IPS-11a (cell line): ENCODE data around the gene SH3GL3.

Experiments used
- H3K4me3 ChIP-seq: one replicate; pipeline ENCODE4 v1.5.1; 2013; ENCODE audit warnings: low read depth, low read length, control low read depth

SH3GL3 gene

DNA sequence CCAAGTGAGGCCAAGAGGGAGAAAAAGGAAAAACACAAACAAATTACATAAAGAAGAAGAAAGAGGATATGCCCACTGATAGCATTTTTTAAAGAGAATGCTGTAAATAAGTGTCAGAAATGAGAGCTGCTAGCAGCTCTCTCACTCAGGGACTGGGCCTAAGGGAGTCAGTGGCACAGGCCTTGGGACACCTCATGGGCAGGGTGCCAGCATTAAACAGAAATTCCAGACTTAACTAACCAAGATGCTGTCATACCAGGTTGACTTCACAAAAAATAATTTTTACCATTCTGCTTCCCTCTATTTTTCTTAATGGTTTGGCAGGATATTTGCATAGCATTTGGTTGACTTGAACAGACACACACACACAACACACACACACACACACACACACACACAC is 114.5 kb downstream of the SH3GL3 start:
- H3K4me3 ChIP-seq: no peak overlapping the region

DNA sequence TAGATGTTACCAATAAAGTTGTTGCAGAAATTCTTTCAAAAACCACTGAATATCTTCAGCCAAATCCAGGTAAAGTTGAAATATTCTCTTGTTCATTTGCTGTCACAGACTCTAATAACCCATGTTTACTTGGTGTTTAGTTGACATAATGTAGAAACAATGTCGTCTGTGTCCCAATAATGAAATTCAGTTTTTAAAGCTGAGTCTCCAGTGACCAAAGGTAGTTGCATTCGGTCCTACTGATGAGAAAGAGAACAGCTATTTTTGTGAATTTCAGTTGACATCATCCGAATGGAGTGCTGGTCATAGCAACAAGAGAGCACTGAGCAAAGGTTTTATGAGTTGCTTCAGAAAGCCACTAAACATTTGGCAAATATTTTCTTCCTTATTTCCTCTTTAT is 118.0 kb downstream of the SH3GL3 start:
- no peak overlapping the region for H3K4me3 ChIP-seq

DNA sequence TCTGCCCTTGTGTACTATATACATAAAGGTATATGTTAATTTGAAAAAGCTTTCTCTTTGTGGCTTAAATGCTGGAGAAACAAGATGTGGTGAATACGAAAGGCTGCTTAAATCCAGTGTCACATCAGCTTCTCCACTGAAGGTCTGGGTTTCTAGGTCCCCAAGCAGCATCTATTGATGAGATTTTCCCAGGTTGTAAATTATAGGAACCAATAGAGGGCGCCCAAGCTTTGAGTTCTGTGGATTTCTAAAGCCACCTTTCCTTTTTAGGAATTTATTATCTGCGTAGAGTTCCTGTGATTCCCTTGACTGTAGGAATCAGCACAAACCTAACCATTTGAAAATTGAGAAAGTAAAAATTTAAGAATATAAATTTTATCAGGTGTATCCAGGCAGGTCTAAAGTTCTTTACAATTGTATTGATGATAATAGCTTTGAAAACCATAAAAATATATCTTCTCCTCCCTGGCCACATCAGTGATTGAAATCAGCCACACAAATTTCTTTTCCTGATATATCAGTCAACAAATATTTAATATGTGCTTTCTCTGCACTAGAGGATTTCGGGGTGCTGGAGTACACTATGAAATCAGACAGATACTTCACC is 118.5 kb downstream of the SH3GL3 start:
- no peak overlapping the region for H3K4me3 ChIP-seq

DNA sequence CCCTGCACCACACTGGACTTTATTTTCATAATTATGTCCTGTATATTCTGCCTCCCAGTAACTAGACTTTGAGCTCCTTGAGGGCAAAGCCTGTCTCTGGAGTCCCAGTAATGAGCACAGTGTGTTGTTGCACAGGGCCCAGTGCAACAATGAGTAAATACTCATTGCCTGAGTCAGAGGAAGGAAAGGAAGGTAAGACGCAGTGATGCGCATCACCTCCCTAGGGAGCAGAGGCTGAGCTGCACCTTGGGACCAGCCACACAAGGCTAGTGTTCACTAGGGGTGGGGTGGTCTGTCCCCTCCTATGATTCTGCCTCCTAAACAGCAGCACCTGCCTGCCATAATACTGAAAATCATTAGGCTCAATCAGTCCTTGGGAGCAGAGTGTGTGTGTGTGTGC is 120.2 kb downstream of the SH3GL3 start:
- H3K4me3 ChIP-seq: no peak overlapping the region

DNA sequence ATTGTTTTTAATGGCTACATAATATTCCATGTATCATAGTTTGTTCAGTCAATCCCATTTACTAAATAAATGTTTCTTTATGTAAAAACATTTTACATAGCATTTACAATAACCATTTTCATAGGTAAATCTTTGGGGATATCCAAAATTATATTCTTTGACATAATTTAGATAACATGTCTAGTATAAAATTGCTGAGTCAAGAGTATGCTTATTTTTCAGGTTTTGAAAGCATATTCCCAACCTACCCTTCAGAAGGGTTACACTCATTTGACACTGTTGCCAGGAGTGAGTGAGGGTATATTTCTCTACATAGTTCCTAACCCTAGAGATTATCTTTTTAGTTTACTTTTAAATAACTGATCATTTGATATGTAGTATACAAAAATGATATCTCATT is 122.2 kb downstream of the SH3GL3 start:
- no peak overlapping the region for H3K4me3 ChIP-seq

DNA sequence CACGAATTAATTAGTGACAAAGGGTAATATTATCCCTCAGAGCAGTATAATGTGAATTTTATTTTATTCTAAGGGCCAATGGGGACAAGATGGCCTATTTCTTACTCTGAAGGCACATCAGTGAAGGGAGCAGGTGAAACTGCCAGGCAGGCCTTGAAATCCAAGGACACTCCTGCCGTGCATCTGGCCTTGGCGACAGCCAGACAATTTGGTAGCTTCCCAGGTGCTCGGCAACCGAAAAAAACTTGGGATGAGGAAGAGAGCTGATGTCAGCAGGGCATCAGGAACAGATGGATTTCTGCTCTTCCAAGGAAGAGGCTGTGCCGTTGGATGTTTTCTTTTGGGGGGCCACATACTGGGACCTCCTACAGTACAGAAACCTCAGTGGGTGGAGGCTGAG is 123.6 kb downstream of the SH3GL3 start:
- H3K4me3 ChIP-seq: no peak overlapping the region

DNA sequence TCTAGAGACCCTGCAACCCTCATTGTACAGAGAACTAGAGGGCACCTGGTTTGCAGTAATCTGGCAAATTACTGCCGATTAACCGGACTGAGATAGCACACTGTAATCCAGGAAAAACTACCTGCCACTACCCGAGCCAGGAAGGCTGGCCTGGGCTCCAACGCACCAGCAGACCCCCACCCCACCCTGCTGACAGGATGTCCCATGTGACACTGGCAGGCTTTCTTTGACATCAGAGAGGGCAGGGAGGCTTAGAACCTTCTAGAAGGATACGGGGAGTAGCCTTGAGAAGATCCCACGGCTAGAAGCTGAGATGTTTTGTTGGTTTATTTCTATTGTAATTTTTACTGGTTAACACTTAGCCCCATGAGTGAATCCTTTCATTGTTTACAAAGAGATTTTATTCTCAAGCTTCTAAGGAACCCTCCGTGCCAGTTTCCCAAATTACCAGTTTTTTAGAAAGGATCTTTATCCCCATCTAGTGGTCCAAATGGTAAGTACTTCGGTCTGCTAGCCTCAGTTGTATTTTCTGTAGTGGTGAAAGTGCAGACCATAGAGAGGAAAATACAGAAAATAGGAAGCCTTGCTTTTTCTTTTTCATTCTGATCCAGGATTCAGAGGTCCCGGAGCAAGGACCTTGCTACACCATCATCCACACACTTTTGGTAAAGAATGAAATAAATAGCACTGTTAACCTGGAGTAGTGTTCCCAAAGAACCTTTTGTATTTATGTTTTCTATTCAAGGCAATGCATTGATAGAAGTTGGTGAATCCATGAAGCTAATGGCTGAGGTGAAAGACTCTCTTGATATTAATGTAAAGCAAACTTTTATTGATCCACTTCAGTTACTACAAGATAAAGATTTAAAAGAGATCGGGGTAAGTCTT is 124.9 kb downstream of the SH3GL3 start:
- H3K4me3 ChIP-seq: no peak overlapping the region

DNA sequence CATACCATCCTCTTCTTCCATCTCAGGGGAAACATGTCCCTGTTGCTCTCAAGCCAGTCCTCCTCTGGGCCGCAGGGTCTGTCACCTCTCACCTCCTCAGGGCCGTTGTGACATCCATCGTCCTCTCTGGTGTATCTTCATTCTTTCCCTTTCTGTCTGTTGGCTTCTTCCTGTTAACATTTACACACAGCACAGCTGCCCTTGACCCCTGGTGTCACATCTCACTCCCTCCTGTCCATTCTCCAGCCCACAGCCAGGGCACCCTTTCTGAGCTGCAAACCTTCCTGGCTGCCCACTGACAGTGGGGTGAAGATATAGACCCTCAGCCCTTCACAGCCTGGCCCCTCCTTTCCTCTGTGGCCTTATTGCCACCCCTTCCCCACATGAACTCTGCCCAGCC is 127.2 kb downstream of the SH3GL3 start:
- H3K4me3 ChIP-seq: no peak overlapping the region

DNA sequence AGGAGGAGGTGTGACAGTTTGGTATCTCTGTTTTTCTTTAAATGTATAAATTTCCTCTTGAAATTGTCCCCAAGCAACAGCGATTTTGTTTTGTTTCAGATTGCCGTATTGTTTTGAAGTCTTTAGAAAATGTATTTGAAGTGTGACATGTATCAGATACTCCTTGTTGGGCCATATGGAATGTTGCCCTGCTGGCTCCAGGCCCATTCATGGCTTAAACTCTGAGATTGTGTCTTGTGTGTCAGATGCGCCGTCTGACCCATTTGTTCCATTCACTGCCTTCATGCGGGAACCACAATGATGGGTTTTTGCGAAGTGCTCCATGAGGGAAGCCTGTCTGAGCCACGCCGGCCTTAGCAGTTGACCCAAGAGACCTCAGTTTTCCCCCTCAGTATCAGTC is 131.6 kb downstream of the SH3GL3 start:
- no peak overlapping the region for H3K4me3 ChIP-seq

DNA sequence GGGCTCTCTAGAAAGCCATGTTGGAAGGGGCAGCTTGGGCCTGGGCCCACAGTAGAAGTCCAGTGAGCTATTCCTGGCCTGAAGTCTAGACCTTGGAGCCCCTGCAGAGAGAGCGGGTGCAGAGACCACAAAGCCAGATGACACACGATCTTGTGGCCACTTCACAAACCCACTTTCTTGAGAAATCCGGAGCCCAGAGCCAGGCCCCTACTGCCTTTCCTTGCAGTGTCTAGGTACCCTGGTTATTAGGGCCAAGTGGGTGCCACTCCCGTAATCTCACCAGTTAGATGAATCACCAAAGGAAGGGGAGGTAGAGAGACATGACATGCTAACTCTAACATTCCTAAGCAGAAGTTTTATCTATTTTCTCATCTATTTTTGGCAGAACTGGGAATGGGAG is 134.2 kb downstream of the SH3GL3 start:
- H3K4me3 ChIP-seq: no peak overlapping the region

DNA sequence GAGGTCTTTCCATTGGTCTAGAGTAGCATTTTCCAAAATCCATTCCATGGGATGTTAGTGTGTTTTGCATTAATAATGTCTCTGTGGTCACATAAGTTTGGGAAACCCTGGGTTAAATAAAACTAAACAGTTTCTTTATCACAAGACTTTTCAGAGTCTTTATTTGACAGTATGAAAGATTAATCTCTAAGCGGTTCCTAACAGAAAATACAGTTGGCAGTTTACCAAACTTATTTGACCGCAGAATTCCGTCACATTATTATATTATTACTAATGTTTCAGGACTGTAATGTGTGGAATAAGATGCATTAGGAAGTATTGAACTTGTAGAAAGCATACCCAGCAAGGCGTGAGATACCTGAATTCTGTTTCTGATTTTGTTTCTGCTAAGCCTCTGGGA is 135.2 kb downstream of the SH3GL3 start:
- H3K4me3 ChIP-seq: no peak overlapping the region

DNA sequence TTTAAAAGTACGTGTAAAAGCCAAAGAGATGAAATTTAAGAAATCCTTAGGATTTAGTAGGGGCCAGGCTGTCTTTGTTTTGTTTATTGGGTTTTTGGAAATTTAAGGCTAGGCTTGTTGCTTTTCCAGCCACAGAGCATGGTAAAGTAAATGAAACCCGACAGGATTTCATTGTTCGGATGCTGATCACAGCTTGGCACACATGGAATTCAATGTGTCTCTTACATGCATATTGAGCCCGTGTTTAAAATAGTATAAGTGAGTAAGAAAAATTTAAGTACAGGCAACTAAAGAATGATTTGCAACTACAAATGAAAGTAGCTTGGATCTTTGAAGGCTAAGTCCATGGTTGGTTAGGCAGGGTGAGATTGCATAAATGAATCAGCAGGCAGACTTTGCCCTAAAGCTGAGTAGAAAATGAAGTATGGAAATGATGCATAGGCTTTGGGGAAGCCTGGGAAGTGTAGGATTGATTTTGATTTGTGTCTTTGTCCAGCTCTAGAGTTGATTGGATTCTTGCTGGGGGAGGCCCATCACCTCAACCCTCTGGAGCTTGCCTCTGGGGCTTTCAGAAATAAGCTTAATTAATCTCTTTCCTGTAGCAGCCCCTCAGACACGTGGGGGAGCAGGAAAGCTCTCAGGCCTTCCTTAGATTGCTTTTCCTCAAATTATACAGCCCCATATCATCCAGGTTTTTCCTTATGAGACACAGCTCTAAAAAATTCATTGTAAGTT is 138.6 kb downstream of the SH3GL3 start:
- H3K4me3 ChIP-seq: no peak overlapping the region

DNA sequence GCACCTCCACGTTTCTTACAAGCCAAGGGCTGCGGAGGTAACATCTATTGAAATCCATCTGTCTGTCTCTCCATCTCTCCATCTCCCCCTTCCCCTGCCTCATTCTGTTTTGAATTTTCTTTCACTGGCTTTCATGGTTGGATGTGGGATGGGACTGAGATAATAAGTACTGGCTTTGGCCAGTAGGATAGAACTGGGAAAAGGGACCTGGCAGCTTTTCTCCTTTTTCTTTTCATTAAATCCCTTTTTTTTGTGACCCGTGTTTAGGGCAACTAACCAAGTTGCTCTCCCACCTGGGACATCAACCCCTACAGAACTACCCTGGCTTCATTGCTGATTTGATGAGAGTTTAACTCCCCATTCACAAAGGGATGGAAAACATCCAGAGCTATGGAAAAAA is 139.9 kb downstream of the SH3GL3 start:
- no peak overlapping the region for H3K4me3 ChIP-seq

DNA sequence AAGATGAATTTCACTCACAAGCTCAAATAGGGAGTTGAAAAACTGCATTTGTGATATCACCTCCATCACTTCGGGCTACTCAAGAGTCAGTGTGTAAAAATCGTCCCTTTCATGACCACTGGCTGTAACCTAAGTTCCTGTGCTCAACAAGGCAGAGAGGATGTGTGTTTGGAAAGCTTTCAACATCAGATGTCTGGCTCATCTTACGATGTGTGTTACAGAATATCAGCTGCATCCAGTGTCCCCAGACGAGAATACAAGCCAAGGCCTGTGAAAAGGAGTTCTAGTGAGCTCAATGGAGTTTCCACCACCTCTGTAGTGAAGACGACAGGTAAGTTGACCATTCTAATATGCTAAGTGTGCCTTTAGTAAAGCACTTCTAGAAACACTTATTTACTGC is 141.3 kb downstream of the SH3GL3 start:
- no peak overlapping the region for H3K4me3 ChIP-seq

DNA sequence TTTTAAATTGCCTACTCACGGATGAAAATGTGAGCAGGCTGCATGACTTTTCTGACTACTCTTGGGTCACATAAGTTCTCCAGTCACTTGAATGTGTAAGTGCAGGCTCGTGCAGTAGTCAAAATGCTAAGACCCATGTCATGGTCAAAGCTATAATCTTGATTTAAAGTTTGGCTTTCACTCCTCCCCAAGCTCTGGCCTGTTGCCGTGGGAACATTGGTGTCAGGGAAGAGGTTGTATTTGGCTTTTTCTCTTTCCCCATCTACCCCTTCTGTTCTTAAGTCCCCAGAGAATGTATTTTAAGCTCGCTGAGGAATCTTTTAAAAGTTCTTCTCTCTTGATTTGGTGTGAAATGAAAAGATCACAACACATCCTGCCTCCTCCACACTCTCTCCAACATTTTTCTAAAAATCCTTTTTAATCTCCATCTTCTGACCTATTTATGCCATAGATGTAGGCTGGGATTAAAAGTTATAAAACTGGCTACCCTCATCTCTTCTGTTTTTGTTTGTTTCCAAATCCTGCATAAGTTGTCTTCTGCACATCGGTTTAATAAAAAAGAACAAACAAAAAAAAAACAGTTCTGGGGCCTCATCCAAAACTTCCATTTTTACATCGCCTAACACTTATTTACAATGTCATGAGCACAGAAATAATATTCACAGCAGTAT is 145.4 kb downstream of the SH3GL3 start:
- no peak overlapping the region for H3K4me3 ChIP-seq

DNA sequence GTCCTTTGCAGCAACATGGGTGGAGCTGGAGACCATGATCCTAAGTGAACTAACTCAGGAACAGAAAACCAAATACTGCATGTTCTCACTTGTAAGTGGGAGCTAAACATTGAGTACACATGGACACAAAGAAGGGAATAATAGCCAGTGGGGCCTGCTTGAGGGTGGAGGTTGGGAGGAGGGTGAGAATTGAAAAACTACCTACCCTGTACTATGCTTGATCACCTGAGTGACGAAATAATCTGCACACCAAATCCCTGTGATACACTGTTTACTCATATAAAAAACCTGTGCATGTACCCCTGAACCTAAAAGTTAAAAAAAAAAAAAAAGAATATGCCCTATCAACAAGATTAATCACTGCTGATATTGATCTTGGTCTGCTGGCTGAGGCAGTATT is 148.1 kb downstream of the SH3GL3 start:
- no peak overlapping the region for H3K4me3 ChIP-seq

DNA sequence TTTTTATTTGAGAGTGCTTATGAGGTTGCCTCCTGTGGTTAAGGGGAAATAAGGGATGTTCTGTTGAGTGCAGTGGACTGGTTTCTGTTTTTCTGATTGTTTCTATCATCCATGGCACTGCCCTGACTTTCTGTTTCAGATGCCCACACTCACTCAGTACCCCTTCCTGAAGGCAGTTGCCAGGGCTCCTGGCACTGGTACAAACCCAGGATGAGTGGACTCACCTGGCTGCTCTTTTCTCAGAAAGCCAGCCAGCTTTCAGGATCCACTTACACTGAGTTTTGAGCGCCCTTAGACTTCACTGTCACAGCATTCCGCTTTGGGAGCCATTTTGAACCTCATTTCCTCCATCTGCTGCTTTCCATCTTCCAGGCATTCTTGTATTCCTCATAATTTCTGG is 150.9 kb downstream of the SH3GL3 start:
- no peak overlapping the region for H3K4me3 ChIP-seq

DNA sequence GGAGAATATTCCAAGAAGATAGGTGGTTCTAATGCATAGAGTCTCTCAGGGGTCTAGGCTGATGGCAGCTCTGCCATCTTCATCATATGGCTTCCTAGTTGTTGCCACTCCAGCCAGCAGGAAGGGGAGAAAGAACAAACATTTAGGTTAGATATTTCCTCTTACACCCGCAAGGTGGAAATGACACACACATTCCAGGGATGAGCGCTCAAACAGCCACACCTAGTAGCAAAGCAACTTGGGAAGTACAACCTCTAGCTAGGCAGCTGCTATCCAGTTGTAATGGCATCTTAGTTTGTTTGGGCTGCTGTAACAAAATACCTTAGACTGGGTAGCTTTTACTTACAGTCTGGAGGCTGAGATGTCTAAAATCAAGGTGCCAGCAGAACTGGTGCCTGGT is 154.9 kb downstream of the SH3GL3 start:
- no peak overlapping the region for H3K4me3 ChIP-seq

DNA sequence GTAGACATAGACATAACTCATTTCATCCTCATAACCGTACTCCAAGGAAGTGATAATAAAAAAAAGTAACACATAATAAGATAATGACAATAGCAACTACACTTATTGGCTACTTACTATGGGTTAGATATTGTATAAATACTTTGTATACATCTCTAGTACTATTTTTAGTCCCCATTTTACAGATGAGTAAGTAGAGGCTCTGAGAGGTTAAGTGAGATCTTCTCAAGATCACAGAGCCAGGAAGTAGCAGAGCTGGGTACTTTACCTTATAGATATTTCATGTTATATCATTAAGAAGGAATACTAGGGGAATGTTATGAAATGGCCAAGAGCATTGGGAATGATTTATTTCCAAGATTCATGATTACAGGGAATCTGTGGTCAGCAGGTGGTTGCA is 157.4 kb downstream of the SH3GL3 start:
- H3K4me3 ChIP-seq: no peak overlapping the region

DNA sequence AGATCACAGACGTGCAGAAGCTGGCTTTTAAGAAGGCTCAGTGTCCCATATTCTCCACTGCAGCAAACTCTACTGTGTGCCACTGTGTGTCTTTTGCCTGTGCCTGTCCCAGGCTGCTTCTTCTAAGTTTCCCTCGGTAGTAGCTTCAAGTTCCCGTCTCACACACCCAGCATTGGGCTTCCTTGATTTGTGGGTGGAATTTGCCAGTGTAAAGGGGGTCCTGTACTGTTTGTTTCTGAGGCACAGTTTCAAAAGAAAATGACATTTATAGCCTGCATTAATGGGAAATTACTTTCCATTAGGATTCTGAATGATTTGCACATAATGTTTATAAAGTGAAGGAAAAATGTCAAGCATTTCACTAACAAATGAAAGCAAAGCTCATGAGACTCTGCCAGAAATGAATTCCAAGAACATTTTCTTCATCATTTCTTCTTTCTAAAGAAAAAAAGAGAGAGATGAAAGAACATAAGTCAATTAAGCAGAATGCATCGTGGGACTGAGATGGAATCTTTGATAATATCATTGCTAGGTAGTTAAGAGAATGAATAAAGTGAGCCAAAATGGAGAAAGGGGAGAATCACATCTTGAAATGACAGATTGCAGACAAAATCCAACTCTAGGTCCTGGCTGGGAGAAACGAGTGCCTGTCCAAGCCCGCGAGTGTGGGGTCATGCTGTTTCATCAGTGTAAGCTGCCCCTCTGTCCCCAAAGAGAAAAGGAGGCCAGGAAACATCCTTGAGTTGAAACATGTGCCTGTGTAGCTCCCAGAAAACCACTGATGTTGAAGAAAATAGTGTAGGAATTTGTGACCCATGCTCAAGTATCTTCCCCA is 158.2 kb downstream of the SH3GL3 start:
- H3K4me3 ChIP-seq: no peak overlapping the region

DNA sequence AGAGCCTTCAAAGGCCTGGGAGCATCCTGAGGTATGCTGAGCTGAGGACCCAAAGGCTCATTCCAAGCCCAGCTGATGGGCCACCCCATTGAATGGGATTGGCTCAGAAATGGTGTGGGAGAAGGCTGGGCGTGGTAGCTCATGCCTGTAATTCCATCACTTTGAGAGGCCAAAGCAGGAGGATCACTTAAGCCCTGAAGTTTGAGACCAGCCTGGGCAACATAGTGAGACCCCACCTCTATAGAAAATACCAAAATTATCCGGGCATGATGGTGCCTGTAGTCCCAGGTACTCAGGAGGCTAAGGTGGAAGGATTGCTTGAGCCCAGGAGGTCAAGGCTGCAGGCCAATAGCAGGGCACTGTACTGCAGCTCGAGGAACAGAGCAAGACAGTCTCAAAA is 163.0 kb downstream of the SH3GL3 start:
- H3K4me3 ChIP-seq: no peak overlapping the region
